ENCODE results near the gene RTP5. TPM values are rescaled to one million over a fixed set of nuclear protein-coding genes. Genes with fewer than 3 reads are reported as not detected.

RTP5 gene
- total RNA-seq, 1 experiment from 2014 or later: not detected

DNA sequence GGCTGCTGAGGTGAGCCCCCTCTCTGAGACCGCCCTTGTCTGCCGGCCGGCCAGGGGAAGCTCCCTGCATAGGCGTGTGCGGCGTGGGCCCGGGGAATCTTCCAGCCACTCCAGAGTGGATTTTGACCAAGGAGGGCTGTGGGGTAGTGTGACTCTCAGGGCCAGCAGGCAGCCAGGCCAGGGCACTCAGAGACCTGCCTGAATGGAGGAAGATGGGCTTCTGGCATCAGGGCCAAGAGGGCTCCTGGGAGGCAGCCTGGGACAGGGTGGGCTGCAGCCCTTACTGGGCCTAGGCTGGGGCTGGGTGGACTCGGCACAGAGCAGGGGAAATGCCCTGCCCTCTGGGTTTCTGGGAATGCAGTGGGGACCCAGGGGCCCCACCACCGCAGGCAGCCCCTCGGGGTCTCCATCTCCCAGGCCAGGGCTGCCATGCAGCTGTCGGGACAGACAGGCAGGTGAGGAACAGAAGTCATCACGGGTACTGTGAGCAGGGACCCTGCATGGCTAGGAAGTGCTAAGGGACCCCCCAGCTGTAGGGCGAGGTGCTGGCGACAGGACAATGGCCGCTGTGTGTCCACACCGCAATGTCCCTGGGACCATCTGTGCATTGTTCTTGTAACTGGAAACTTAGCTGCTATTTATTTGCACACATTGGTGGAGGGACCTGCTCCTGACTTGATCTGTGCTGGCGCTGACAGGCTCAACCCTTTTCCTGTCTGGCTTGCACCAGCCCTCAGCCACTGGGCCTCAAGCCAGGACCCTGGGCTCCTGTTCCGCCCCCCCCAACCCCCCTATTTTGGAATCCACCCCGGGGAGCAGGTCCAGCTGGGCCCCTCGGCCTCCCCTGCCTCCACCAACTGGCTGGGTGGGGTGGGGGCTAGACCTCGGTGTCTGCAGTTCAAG is 14.9 kb upstream of the RTP5 start:
- Histone ChIP-seq H2AFZ (ENCODE audit: low read length) (no peak overlapping the region), H3K27me3 (ENCODE audit: low read length) (no peaks in the 10 kb centered on the region), H3K4me3 (ENCODE audit: low read length) (no peak overlapping the region), H3K36me3 (ENCODE audit: insufficient read depth, low read length) (no peaks in the 10 kb centered on the region), H3K9ac (ENCODE audit: low read length) (no peak overlapping the region), H3K9me2 (replicated peaks; ENCODE audit: insufficient read depth, low read length) (no peaks in the 10 kb centered on the region), H3K79me2 (ENCODE audit: low read length) (no peaks in the 10 kb centered on the region), H3K4me2 (ENCODE audit: low read depth, low read length, poor library complexity, severe bottlenecking) (no peak overlapping the region), H4K20me1 (ENCODE audit: insufficient read depth, low read depth, low read length) (no peaks in the 10 kb centered on the region), H3K4me1 (ENCODE audit: low read length) (peaks cover 10% of the 10 kb centered on the region), H3K9me3 (ENCODE audit: low read length) (no peaks in the 10 kb centered on the region), H3K27ac (ENCODE audit: low read length) (no peak overlapping the region)
- DNase-seq: no peak

- H3K9me3 ChIP-seq (ENCODE audit: low read length): no peaks in the 10 kb centered on the region
- no peaks in the 10 kb centered on the region for H4K20me1 ChIP-seq (ENCODE audit: insufficient read depth, low read depth, low read length)
- H3K79me2 ChIP-seq (ENCODE audit: low read length): no peaks in the 10 kb centered on the region
- no peak overlapping the region for H3K4me3 ChIP-seq (ENCODE audit: low read length)
- no peaks in the 10 kb centered on the region for H3K9me2 ChIP-seq (replicated peaks; ENCODE audit: insufficient read depth, low read length)
- DNase-seq: no peak
- no peak overlapping the region for H2AFZ ChIP-seq (ENCODE audit: low read length)
- H3K4me1 ChIP-seq (ENCODE audit: low read length): peaks cover 18% of the 10 kb centered on the region
- no peaks in the 10 kb centered on the region for H3K36me3 ChIP-seq (ENCODE audit: insufficient read depth, low read length)
- H3K27me3 ChIP-seq (ENCODE audit: low read length): no peaks in the 10 kb centered on the region
- H3K4me2 ChIP-seq (ENCODE audit: low read depth, low read length, poor library complexity, severe bottlenecking): no peak overlapping the region
- H3K27ac ChIP-seq (ENCODE audit: low read length): no peak overlapping the region
- no peak overlapping the region for H3K9ac ChIP-seq (ENCODE audit: low read length)
Observed at GRCh38 chr2:241855245-241855887, 14.2 kb upstream of the RTP5 start.

DNA sequence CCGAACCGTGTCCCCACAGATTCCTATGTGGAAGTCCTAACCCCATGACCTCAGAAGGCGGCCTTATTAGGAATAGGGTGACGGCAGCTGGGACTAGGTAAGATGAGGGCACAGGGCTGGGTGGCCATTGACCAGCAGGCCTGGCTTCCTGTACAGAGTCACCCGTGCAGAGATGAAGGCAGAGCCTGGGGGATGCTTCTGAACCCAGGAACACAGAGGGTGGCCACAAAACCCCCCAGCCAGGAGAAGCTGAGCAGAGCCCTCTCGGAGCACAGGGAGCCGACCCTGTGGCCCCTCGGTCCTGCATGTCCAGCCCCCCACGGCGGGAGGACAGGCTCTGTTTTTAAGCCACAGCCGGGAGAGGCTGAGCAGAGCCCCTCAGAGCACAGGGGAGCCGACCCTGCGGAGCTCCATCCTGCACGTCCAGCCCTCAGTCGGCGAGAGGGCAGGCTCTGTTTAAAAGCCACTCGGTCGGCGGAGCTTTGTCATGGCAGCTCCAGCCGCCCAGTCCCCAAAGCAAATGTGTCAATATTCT is 13.6 kb upstream of the RTP5 start:
- DNase-seq: no peak
- no peaks in the 10 kb centered on the region for H3K9me2 ChIP-seq (replicated peaks; ENCODE audit: insufficient read depth, low read length)
- H3K4me3 ChIP-seq (ENCODE audit: low read length): no peak overlapping the region
- H3K36me3 ChIP-seq (ENCODE audit: insufficient read depth, low read length): no peaks in the 10 kb centered on the region
- no peak overlapping the region for H3K4me2 ChIP-seq (ENCODE audit: low read depth, low read length, poor library complexity, severe bottlenecking)
- no peaks in the 10 kb centered on the region for H4K20me1 ChIP-seq (ENCODE audit: insufficient read depth, low read depth, low read length)
- no peak overlapping the region for H2AFZ ChIP-seq (ENCODE audit: low read length)
- peaks cover 22% of the 10 kb centered on the region for H3K4me1 ChIP-seq (ENCODE audit: low read length)
- no peaks in the 10 kb centered on the region for H3K79me2 ChIP-seq (ENCODE audit: low read length)
- H3K27ac ChIP-seq (ENCODE audit: low read length): no peak overlapping the region
- no peaks in the 10 kb centered on the region for H3K9me3 ChIP-seq (ENCODE audit: low read length)
- no peak overlapping the region for H3K9ac ChIP-seq (ENCODE audit: low read length)
- no peaks in the 10 kb centered on the region for H3K27me3 ChIP-seq (ENCODE audit: low read length)

DNA sequence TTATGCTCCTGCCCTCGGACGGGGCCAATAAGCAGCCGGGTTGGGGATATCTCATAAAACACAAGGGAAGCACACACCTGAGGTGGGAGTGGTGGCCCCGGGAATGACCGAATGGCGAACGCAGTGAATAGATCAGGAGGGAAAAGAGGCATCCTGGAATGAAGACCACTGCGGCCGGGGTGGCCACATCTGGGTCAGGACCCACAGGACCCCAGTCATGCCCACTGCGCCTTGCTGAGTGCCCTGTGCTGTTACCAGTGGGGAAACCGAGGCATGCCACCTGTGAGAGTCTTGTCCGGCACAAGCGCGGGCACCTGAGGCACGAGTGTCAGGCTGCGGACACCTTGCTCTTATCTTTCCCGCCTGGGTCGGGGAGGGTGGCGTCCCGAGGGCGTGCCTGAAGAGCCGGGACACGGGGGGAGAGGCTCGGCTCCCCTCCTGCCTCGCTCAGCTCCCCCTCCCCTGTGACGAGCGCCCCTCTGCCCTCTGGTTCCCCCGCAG is 12.4 kb upstream of the RTP5 start:
- H3K36me3 ChIP-seq (ENCODE audit: insufficient read depth, low read length): no peaks in the 10 kb centered on the region
- H3K4me2 ChIP-seq (ENCODE audit: low read depth, low read length, poor library complexity, severe bottlenecking): no peak overlapping the region
- H3K9me3 ChIP-seq (ENCODE audit: low read length): no peaks in the 10 kb centered on the region
- no peaks in the 10 kb centered on the region for H3K79me2 ChIP-seq (ENCODE audit: low read length)
- no peak for DNase-seq
- H3K9ac ChIP-seq (ENCODE audit: low read length): no peak overlapping the region
- H3K4me1 ChIP-seq (ENCODE audit: low read length): peaks cover 22% of the 10 kb centered on the region
- H3K27me3 ChIP-seq (ENCODE audit: low read length): no peaks in the 10 kb centered on the region
- no peaks in the 10 kb centered on the region for H4K20me1 ChIP-seq (ENCODE audit: insufficient read depth, low read depth, low read length)
- H3K27ac ChIP-seq (ENCODE audit: low read length): no peak overlapping the region
- H3K4me3 ChIP-seq (ENCODE audit: low read length): no peak overlapping the region
- H2AFZ ChIP-seq (ENCODE audit: low read length): no peak overlapping the region
- no peaks in the 10 kb centered on the region for H3K9me2 ChIP-seq (replicated peaks; ENCODE audit: insufficient read depth, low read length)

- Histone ChIP-seq H3K4me2 (ENCODE audit: low read depth, low read length, poor library complexity, severe bottlenecking) (no peak overlapping the region), H3K36me3 (ENCODE audit: insufficient read depth, low read length) (no peaks in the 10 kb centered on the region), H3K4me1 (ENCODE audit: low read length) (peaks cover 22% of the 10 kb centered on the region), H3K9me3 (ENCODE audit: low read length) (no peaks in the 10 kb centered on the region), H3K27ac (ENCODE audit: low read length) (no peak overlapping the region), H2AFZ (ENCODE audit: low read length) (no peak overlapping the region), H3K4me3 (ENCODE audit: low read length) (no peak overlapping the region), H4K20me1 (ENCODE audit: insufficient read depth, low read depth, low read length) (no peaks in the 10 kb centered on the region), H3K79me2 (ENCODE audit: low read length) (no peaks in the 10 kb centered on the region), H3K9ac (ENCODE audit: low read length) (no peak overlapping the region), H3K27me3 (ENCODE audit: low read length) (no peaks in the 10 kb centered on the region), H3K9me2 (replicated peaks; ENCODE audit: insufficient read depth, low read length) (no peaks in the 10 kb centered on the region)
- no peak for DNase-seq
Observed at GRCh38 chr2:241857572-241858121, 11.9 kb upstream of the RTP5 start.

- DNase-seq: no peak
- Histone ChIP-seq H3K9me3 (ENCODE audit: low read length) (no peaks in the 10 kb centered on the region), H3K9me2 (replicated peaks; ENCODE audit: insufficient read depth, low read length) (no peaks in the 10 kb centered on the region), H3K27me3 (ENCODE audit: low read length) (no peaks in the 10 kb centered on the region), H3K79me2 (ENCODE audit: low read length) (no peaks in the 10 kb centered on the region), H3K27ac (ENCODE audit: low read length) (no peak within 1 kb of the TSS), H3K4me2 (ENCODE audit: low read depth, low read length, poor library complexity, severe bottlenecking) (peak within 1 kb of the TSS; percentile 74), H4K20me1 (ENCODE audit: insufficient read depth, low read depth, low read length) (no peaks in the 10 kb centered on the region), H3K9ac (ENCODE audit: low read length) (peak within 1 kb of the TSS; percentile 46), H3K4me3 (ENCODE audit: low read length) (peak within 1 kb of the TSS; percentile 53; the same call in 1 of the 2 replicates), H3K36me3 (ENCODE audit: insufficient read depth, low read length) (no peaks in the 10 kb centered on the region), H3K4me1 (ENCODE audit: low read length) (peaks cover 22% of the 10 kb centered on the region), H2AFZ (ENCODE audit: low read length) (no peak within 1 kb of the TSS; the same call in 1 of the 2 replicates)
Observed at GRCh38 chr2:241858206-241859016, 11.1 kb upstream of the RTP5 start, which contains the start of gene PDCD1. PDCD1 (minus strand) TSS chr2:241858894; CDS start chr2:241858838, 56 bp downstream.

- Histone ChIP-seq H3K9ac (ENCODE audit: low read length) (peak overlapping the region; percentile 46; the same call in 1 of the 2 replicates), H2AFZ (ENCODE audit: low read length) (no peak overlapping the region), H3K4me2 (ENCODE audit: low read depth, low read length, poor library complexity, severe bottlenecking) (peak overlapping the region; percentile 74)
Observed at GRCh38 chr2:241859017-241859435, 10.5 kb upstream of the RTP5 start.

More at GRCh38 chr2:241859017-241859435, 10.5 kb upstream of the RTP5 start:
- Histone ChIP-seq H3K36me3 (ENCODE audit: insufficient read depth, low read length) (no peaks in the 10 kb centered on the region), H3K79me2 (ENCODE audit: low read length) (no peaks in the 10 kb centered on the region), H3K27ac (ENCODE audit: low read length) (no peak overlapping the region), H3K4me3 (ENCODE audit: low read length) (peak overlapping the region; percentile 53; the same call in 1 of the 2 replicates), H3K27me3 (ENCODE audit: low read length) (no peaks in the 10 kb centered on the region), H3K9me3 (ENCODE audit: low read length) (no peaks in the 10 kb centered on the region; the same call in 1 of the 2 replicates), H3K9me2 (replicated peaks; ENCODE audit: insufficient read depth, low read length) (no peaks in the 10 kb centered on the region), H3K4me1 (ENCODE audit: low read length) (peaks cover 22% of the 10 kb centered on the region), H4K20me1 (ENCODE audit: insufficient read depth, low read depth, low read length) (no peaks in the 10 kb centered on the region)
- DNase-seq: no peak

Measured in Karpas-422 (cell line).